Fibroblast of the aortic adventitia (primary cell): ENCODE measurements around the gene HLA-DPB1. TPM values are rescaled to one million over a fixed set of nuclear protein-coding genes. Genes with fewer than 3 reads are reported as not detected.
"Not testable (repeated sequence)": the region's sequence is repeated elsewhere in the genome, so short reads cannot be mapped to it uniquely, and the experiment has no call there.

Experiments
- DNase-seq: peaks from one replicate; pipeline ENCODE4 v3.0.0-alpha.2; 2010; ENCODE audit warnings: low read depth
- H3K4me3 ChIP-seq: 2 replicates; pipeline ENCODE4 v1.5.1; 2011; ENCODE audit warnings: low read depth, mild to moderate bottlenecking, control low read depth, low read length, moderate library complexity
- total RNA-seq: library from RNA; depleted of rRNA; stranded (reverse); fragments of >200 nt; gene quantifications from 2 replicates; pipeline ENCODE4 v1.2.3, GENCODE V29; 2012; ENCODE audit warnings: low replicate concordance
- TF ChIP-seq, protein P1 (sequence below): IDR thresholded peaks from 2 replicates; pipeline ENCODE4 v1.5.1; 2011; ENCODE audit warnings: mild to moderate bottlenecking, low read length, control low read depth, inconsistent platforms; ENCODE audit not compliant: insufficient read depth

HLA-DPB1 gene
- total RNA-seq, 1 donor: 0.27 TPM

DNA sequence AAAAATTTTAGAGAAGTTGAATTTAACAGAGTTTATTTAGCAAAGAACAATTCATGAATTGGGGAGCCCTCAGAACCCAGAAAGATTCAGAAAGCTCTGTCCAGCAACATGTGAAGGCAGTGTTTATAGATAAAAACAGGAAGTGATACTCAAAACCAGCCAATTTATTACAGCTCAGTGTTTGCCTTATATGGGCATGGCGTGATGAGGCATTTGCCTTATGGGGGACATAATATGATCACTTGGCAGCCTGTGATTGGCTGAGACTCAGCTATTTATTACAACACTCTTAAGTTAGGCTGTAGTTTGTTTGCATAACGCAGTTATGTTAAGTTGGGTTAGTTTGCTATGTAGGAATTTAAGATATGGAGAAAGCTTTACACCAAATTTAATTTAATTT, 13.8 kb upstream of the HLA-DPB1 start:
- H3K4me3 ChIP-seq: no peak overlapping the region
- TF ChIP-seq, protein P1, sequence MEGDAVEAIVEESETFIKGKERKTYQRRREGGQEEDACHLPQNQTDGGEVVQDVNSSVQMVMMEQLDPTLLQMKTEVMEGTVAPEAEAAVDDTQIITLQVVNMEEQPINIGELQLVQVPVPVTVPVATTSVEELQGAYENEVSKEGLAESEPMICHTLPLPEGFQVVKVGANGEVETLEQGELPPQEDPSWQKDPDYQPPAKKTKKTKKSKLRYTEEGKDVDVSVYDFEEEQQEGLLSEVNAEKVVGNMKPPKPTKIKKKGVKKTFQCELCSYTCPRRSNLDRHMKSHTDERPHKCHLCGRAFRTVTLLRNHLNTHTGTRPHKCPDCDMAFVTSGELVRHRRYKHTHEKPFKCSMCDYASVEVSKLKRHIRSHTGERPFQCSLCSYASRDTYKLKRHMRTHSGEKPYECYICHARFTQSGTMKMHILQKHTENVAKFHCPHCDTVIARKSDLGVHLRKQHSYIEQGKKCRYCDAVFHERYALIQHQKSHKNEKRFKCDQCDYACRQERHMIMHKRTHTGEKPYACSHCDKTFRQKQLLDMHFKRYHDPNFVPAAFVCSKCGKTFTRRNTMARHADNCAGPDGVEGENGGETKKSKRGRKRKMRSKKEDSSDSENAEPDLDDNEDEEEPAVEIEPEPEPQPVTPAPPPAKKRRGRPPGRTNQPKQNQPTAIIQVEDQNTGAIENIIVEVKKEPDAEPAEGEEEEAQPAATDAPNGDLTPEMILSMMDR: no peak
- peak; percentile 11 for DNase-seq

DNA sequence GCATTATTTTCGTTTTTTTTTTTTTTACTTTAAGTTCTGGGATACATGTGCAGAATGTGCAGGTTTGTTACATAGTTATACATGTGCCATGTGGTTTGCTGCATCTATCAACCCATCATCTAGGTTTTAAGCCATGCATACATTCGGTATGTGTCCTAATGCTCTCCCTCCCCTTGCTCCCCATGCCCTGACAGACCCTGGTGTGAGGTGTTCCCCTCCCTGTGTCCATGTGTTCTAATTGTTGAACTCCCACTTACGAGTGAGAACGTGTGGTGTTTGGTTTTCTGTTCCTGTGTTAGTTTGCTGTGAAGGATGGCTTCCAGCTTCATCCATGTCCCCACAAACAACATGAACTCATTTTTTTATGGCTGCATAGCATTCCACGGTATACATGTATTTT, 12.4 kb upstream of the HLA-DPB1 start:
- not testable (repeated sequence) for H3K4me3 ChIP-seq, DNase-seq

DNA sequence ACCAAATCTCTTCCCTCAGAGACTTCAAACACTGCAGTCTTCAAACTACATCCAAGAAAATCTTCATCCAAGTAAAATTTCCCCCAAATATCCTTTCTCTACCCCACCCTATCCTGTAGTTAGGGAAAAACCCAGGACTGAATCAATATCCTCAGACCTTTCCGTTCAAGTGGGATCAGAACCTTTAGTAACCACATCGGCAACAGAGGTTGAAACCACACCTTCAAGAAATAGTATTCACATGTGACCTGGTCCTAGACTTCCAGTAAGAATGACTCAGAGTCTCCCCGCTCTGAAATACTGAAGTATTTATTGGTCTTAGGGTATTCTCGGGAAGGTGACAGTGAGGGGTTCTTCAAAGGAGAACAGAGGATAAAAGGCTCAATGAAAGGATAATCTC, 11.1 kb upstream of the HLA-DPB1 start:
- no peak for DNase-seq
- no peak overlapping the region for H3K4me3 ChIP-seq
- TF ChIP-seq, protein P1: no peak

DNA sequence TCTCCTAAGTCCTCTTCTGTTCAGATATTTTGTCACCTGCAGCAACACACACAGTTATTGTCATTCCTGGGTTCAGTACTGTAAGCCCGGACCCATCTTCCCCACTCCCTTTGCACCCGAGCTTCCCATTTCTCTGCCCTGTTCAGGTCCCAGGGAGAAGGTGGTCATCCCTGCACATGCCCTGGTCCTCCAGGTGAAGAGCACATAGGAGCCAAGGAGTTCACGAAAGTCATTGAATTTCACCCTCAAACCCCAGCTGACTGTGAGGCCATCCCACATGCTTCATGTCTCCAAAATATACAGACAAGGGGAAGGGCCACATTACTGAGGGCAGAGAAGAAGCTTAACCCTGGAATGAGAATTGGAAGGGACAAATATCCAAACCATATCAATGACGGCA, 10.5 kb upstream of the HLA-DPB1 start:
- no peak overlapping the region for H3K4me3 ChIP-seq
- TF ChIP-seq, protein P1: no peak
- no peak for DNase-seq

DNA sequence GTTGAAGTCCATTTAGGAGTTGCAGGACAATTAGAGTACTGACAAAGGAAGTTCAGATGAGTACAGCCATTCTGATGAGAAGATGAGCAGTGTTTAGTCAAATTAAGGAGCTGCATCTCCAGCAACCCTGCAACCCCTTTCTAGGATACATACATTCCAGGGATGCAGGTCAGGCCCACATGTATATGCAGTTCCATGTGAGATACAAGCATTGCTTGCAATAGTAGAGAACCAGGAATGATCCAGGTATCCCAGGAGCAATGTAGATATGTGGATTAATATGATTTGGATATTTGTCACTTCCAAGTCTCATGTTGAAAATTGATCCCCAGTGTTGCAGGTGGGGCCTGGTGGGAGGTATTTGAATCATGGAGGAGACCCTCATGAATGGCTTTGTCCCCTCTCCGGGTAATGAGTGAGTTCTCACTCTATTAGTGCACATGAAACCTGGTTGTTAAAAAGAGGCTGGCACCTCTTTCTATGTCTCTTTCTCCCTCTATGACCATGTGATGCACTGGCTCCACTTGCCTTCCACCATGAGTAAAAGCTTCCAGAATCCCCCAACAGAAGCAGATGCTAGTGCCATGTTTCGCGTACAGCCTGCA, 8.8 kb upstream of the HLA-DPB1 start:
- H3K4me3 ChIP-seq: no peak overlapping the region

DNA sequence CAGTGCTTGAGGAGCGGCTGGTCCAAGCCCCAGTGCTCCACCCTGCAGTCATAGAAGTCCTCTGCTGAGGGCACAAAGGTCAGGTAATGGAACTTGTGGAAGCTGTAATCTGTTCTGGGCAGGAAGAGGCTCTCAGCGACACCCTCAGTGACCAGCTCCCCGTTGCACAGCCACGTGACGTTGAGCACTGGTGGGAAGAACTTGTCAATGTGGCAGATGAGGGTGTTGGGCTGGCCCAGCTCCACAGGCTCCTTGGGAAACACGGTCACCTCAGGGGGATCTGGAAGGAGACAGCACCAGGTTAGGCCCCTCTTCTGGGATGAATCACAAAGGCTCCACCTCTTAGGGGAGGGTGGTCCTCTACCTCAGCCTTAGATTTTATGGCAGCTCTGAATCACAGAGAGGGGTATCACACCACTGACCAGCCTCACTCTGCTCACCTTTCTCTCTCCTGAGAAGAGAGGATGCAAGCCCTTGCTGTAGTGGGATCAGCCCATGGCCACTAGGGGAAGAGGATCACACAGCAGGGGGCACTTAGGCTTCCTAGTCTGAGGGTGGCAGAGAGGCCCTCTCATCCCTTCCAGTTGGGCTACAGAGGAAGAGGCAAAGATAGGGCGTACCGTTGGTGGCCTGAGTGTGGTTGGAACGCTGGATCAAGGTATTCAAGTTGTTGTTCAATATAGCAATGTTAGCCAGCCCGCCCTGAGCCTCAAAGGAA, 6.6 kb upstream of the HLA-DPB1 start:
- H3K4me3 ChIP-seq: no peak overlapping the region
- TF ChIP-seq, protein P1: no peak
- no peak for DNase-seq

More for the DNA sequence above, 8.8 kb upstream of the HLA-DPB1 start:
- TF ChIP-seq, protein P1: no peak
- DNase-seq: no peak

DNA sequence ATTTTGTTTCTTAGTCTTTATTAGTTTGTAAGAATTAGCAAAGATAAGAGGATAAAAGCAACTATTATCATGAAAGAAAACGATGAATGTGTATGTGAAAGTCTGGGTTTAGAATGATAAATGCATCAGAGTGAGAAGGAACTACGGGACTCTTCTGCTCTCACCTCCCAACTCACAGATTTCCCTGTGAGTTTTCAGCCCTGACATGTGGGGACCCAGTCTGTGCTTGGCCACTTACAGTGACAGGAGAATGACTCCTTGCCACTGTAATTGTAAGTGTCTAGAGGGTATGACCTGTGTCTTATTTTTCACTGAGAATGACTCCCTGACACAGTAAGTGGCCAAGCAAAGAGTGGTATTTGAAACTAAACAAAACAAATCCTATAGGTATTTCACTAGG, 4.9 kb upstream of the HLA-DPB1 start:
- H3K4me3 ChIP-seq: no peak overlapping the region
- no peak for DNase-seq
- TF ChIP-seq, protein P1: no peak
